HG03139 (cell line): Measurements from ENCODE around the gene MUC21.
"Not testable (repeated sequence)": the region's sequence is repeated elsewhere in the genome, so short reads cannot be mapped to it uniquely, and the experiment has no call there.

Experiments
- ATAC-seq: cut with Tn5 transposase; IDR thresholded peaks from one replicate; pipeline ENCODE4 v1.9.1; 2021; ENCODE audit not compliant: unreplicated experiment

The MUC21 gene

DNA sequence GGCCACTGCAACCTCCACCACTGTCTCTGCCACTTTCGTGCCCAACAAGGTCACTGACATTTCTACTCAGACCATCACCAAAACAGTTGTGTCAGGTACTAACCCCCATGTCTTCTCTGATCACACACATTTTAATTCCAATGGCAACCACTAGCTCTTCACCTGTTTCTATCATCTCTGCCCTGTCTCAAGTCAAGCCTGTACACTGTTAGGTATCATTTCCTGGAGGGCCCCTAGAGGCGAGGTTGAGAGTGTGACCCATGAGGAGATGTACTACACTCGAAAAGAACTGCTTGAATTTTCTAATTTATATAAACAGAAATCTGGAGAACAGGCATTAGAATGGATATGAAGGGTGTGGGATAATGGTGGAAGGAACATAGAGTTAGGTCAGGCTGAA is 17.4 kb upstream of the MUC21 start:
- ATAC-seq: no peak

DNA sequence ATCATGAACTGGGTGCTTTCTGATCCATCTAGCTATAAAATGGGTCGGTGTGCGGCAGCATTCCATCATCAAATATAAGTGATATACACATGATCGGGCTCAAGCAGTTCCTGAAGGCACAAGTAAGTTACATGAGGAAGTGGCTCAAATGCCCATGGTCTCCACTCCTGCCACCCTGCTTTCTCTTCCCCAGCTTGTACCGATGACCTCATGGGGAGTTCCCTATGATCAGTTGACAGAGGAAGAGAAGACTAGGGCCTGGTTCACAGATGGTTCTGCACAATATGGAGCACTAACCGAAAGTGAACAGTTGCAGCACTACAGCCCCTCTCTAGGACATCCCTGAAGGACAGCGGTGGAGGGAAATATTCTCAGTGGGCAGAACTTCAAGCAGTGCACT is 14.3 kb upstream of the MUC21 start:
- not testable (repeated sequence) for ATAC-seq

DNA sequence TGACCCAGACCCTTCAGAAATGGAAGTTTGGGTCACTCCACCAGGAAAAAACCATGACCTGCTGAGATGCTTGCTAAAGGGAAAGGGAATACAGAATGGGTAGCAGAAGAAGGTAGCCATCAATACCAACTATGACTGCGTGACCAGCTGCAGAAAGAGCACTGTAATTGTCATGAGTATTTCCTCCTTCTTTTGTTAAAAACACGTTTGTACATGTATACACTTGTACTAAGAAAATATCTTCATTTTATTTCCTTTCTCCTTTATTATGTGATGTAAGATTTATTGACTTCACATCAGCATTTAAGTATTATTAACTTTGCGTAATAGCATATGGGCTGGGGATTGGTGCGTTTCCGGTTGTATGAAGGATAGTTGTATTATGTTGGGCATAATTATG is 12.6 kb upstream of the MUC21 start:
- ATAC-seq: no peak

DNA sequence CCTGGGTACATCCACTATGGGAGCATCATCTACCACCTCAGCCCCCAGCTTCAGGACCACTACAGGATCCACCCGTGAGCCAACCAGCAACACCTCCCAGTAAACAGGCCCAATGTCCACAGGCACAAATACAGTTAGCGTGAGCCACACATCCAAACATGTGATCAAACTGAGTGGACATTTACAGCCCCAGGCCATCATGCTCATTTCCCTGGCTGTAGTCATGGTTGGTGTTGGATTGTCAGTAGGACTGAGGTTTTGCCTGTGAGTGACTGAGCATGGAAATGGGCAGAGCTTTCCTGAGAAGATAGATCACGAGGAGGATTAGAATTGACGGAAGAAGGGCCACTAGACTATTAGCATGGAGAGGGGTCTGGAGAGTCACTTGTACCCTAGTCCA is 10.7 kb upstream of the MUC21 start:
- ATAC-seq: no peak

DNA sequence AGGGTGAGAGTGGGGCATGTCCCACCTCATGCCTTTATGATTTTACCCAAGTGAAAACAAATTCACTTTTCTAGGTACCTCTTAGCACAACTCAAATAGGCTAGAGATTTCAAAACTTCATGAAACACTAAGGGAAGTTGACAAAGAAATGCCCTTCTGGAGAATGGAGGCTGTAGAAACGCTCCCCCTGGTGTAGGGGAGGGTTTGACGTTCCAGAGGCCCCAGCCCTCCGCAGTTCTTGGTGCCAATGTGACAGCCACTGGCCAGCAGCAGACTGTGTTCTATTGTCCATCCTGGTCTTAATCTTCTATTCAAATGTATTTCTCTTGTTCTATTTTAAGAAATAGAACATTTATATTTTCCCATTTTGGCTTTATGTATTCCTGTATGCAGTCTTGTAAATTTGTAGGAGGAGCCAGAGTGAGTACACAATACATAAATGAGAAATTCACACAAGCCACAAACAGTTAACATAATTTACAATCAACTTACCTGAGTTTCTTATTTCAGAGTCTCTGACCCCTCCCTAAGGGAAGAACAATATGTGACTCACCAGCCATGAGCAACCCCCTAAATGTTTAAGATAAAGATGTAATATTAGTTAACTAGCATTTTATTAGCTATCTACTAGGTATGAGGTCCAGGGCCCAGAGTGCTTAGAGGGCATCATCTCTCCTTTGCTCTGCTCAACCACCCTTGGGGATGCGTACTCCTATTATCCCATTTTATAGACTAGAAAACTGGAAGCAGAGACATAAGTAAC is 8.8 kb upstream of the MUC21 start:
- no peak for ATAC-seq

DNA sequence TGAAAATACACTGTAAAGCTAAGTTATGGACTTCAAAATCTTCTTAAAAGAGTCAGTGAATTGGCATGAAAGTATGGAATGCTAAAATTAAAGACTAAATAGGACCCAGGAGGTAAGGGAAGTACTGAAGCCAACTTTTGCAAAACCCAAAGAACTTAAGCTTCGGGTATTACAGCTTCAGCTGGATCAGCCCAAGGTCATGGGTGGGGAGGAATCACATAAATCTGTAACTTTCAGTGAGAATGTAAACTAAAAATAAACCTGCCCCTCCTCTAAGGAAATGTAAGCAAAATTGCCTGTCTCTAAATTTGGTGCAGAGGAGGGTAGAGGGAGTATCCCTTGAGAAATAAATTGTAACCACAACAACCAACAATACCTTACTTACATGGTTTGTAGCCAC is 4.4 kb upstream of the MUC21 start:
- ATAC-seq: no peak

DNA sequence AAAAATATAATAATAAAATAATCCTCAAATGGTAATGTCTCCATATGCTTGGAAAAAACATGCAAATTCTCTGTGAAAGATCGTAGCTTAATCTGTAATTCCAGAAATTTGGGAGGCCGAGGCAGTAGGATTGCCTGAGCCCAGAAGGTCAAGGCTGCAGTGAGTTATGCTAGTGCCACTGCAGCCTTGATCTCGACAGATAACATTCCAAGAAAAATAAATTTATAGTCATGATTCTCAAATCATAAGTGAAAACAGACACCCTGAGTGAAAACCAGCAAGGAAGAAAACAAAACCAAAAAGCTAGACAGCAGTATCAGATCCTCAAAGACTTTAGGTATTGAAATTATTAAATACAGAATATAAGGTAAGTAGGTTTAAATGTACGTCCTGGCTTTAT is 3.8 kb upstream of the MUC21 start:
- no peak for ATAC-seq

DNA sequence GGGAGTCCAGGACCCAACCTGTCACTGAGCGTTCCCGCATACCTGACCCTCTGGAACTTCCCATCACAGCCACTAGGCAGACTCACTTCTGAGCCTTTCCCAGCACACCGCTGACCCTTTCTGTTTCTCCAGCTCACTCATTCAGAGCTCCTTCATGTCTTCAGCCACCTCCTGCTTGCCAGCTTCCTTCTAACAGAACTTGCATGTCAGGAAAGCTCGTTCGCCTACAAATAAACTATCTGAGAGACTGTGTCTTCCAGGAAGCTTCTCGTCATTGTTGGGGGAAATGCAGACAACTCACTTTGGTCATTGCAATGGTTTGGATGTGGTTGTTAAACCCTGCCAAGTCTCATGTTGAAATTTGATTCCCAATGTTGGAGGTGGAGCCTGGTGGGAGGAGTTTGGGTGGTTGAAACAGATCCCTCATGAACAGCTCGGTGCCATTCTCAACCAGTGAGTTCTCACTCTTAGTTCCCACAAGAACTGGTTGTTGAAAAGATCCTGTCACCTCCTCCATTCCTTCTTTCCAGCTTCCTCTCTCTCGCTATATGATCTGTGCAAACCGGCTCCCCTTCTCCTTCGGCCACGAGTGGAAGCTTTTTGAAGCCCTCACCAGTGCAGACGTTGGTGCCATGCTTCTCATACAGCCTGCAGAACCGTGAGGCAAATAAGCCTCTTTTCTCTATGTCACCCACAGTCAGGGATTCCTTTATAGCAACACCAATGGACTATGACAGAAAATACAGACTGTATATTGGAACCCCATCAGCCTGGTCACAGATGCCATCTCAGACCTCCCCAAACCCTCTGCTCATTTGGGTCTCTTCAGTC is 1.4 kb upstream of the MUC21 start:
- ATAC-seq: no peak

DNA sequence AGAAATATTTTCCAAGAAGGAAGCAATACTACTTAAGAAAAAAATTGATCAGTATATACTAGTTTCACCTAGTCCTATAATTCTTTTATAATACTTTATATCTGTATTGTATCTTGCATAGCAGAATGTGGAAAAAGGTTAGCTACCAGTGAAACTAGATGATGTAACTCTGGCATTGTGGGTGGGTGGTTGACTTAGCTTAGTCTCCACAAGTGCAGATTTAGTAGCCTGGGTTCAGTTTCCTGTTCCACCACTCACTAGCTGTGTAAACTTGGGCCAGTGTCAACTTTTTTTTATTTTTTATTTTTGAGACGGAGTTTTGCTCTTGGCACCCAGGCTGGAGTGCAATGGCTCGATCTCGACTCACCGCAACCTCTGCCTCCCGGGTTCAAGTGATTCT is 2.0 kb downstream of the MUC21 start:
- no peak for ATAC-seq

DNA sequence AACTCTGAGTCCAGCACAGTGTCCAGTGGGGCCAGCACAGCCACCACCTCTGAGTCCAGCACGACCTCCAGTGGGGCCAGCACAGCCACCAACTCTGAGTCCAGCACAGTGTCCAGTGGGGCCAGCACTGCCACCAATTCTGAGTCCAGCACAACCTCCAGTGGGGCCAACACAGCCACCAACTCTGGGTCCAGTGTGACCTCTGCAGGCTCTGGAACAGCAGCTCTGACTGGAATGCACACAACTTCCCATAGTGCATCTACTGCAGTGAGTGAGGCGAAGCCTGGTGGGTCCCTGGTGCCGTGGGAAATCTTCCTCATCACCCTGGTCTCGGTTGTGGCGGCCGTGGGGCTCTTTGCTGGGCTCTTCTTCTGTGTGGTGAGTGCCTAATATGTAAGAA is 3.8 kb downstream of the MUC21 start:
- ATAC-seq: no peak

DNA sequence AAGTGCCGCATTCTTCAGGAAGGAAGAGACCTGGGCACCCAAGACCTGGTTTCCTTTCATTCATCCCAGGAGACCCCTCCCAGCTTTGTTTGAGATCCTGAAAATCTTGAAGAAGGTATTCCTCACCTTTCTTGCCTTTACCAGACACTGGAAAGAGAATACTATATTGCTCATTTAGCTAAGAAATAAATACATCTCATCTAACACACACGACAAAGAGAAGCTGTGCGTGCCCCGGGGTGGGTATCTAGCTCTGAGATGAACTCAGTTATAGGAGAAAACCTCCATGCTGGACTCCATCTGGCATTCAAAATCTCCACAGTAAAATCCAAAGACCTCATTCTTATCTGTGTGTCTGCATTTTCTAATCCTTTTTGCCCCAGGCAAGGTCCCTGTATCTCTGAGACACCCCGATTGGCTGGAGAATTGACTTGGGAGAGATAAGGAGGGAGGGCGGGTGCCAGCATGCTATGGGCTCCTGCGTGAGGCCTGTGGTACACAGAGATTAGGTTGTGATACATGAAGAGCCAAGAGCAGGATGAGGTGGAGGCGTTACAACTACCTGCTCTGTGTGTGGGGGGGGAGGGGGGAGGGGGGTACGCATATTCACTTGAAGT is 4.8 kb downstream of the MUC21 start:
- no peak for ATAC-seq

DNA sequence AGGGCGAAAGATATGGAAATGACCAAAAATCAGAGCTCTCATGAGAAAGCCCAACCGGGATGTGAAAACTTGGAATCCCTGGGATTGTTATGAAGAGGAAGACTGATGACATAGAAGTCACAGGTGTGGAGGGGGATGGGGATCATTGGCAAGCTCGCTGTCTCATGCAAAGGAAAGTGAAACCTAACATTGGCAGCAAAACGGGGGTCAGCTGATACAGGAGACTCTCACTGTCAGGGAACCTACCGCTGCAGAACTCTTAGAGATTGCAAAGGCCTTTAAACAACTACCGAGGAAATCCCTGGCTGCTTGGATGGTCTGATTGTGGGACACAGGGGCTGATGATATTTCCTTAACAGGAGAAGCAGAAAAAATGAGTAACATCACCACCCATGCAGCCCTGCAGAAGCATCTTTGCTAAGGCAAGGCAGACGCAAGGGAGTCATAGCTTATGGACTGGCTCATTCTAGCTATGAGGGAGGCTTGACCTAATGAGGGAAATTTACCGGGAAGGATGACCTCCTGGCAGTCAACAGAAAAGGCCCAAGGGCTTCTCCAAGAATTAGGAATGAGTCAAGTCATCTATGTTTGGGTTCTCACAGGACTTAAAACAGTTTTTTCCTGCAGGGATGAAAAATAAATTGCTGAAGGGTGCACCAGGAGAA is 7.0 kb downstream of the MUC21 start:
- ATAC-seq: no peak

DNA sequence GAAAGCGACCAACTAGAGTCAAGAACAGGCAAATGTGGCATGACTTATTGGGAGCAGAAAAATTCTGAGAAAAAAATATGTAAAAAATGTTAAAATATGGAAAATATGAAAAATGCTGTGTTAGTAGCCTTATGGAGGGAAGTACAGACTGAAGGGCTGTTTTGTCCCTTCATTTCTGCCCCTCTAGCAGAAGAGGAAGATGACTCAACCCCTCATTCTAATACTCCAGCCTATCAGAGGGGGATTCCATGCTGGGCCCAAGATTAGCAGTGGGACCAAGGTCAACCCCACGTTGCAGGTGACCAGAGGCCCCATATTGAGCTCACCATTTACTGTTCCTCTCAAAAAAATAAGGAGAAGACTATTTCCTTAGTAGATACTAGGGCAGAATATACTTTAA is 8.4 kb downstream of the MUC21 start:
- no peak for ATAC-seq

DNA sequence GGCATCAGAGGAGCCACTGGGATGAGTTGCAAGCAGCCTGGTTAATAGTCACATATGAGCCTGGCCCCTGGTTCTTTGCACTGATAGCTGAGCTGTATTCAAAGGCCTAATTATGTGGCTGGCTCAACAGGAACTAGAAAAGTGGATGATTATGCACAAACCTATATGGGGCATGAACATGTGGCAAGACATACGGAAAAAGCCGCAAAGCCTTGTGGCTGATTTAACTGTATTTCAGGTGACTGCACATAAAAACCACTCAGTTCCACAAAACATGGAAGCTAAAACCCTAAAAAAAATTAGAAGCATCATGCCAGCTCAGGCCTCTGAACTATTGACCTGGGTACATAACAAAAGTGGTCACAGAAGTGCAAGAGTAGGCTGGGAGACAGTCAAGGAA is 13.8 kb downstream of the MUC21 start:
- no peak for ATAC-seq

DNA sequence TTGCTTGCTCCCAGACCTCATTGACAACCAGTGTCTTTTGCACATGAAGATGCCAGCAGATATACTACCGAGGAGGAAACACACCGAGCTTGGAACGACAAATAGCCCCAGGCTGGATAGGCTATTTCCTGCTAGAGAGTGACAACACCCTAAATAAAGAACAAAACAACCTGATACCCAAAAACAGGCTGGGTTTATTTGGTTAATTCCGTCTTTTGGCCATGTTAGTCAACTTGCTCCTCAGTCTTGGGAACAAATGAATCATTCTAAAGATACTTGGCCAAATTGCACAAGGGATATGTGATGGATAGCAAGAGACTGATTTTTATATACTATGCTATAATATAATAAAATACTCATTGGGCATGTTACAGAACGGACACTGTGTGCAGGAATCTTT is 15.3 kb downstream of the MUC21 start:
- ATAC-seq: no peak

DNA sequence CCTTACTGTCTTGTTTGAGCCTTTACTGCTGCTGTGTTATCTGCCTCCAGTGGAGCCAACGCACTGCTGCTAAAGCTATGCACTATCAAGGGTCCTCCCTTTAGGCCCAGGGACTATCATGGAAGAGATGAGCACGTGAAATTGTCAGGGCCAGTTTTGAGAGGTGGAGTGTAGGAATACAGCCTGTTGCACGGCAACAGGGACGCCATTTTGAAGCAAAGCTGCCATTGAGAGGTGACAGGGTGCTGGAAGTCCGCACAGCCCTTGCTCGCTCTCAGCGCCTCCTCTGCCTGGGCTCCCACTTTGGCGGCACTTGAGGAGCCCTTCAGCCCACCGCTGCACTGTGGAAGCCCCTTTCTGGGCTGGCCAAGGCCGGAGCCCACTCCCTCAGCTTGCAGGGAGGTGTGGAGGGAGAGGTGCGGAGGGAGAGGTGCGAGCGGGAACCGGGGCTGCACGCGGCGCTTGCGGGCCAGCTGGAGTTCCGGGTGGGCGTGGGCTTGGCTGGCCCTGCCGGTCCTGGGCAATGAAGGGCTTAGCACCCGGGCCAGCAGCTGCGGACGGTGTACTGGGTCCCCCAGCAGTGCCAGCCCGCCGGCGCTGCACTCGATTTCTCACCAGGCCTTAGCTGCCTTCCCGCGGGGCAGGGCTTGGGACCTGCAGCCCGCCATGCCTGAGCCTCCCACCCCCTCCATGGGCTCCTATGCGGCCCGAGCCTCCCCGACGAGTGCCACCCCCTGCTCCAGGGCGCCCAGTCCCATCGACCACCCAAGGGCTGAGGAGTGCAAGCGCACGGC is 16.7 kb downstream of the MUC21 start:
- not testable (repeated sequence) for ATAC-seq

DNA sequence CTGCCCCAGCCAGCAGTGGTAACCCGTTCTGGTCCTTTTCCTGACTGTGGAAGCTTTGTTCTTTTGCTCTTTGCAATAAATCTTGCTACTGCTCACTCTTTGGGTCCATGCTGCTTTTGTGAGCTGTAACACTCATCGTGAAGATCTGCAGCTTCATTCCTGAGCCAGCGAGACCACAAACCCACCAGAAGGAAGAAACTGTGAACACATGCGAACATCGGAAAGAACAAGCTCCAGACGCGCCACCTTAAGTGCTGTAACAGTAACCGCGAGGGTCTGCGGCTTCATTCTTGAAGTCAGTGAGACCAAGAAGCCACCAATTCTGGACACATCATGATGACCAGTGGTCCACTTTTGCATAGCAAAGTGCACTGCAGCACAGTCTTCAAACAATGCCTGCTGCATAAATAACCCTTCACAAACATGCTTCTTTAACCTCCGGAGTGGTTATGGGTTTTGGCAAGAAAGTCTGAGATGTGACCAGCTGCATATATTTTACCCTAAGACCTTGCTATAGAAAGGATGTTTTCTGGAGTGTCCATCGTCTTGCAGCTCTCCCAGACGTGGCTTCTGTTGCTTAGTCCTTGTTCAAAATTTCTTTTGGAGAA is 17.9 kb downstream of the MUC21 start:
- ATAC-seq: no peak

DNA sequence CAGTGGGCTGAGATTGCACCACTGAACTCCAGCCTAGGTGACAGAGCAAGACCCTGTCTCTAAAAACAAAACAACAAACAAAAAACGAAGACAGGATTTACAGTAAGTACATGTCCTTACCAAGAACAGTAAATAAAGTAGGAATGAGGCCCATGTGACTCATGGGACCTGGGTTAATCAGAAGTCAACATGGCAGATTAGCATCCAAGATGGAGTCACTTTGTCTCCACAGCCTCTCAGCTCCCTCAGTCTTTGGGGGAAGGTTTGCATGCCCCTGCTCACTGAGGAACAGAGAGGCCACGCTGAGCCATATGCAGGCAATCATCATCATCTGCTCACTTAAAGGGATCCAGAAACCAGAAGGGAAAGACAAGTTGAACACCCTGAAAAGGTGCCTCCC is 19.0 kb downstream of the MUC21 start:
- no peak for ATAC-seq

DNA sequence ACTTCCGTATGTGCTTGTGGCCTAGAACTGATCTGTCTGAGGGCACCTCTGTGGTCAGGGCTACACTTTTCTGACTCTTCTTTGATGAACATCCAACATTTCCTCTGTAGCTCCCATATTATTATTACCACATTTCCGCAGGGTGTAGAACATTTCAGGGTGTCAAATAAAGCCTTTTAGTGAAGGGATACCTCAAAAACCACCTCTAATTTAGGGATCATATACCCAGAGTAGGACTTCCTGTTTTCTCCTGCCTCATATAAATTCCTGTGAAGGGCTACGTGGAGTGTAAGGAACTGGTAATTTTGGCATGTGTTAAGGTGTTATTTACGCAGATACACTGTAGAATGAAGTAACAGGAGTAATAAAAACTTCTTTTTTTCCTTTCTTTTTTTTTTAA is 21.3 kb downstream of the MUC21 start:
- no peak for ATAC-seq

DNA sequence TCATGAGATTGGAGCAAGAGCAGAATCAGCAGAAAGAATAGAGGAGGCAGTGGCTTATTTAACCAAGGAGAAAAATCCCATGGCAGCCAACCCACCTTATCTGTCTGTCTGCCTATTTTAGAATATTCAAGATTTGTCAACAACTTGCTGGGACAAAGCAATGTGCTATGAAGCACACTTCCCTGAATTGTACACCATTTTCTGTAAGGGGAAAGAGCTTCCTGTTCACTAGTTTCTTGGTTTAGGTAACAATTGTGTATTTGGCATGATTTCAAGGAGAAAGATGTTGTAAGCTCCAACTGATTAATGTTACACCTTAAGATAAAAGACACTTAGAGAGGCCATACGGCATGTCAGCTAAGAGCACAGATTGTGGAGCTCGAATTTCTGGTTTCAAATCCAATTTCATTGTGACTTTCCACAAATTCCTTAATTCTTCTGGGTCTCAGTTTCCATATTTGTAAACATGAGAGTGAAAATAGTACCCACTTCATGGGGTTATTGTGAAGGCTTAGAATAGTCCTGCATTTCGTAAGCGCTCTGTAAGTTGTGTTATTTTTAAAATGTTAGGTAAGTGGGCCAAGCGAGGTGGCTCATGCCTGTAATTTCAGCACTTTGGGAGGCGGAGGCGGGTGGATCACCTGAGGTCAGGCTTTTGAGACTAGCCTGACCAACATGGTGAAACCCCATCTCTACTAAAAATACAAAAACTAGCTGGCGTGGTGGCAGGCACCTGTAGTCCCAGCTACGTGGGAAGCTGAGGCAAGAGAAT is 21.9 kb downstream of the MUC21 start:
- no peak for ATAC-seq
